CD8-positive, alpha-beta memory T cell (primary cell): Measurements from ENCODE around the gene FTSJ3. TPM values are rescaled to one million over a fixed set of nuclear protein-coding genes. Genes with fewer than 3 reads are reported as not detected.
A peak's percentile ranks its signal among the peaks of the same experiment; 100 is the strongest.
"Not testable (repeated sequence)": the region's sequence is repeated elsewhere in the genome, so short reads cannot be mapped to it uniquely, and the experiment has no call there.

ENCODE experiments used
- CTCF ChIA-PET: fragments of 350-600 bp; sonication (Branson Sonifier 250); formaldehyde crosslinking; loops from one replicate; lab custom pipeline; 2021; ENCODE audit warnings: antibody characterized with exemption; lab: Charles Lee
- POLR2A ChIA-PET: fragments of 350-600 bp; sonication (Branson Sonifier 250); formaldehyde crosslinking; loops from one replicate; lab custom pipeline; 2021; ENCODE audit warnings: antibody characterized with exemption; lab: Charles Lee
- DNase-seq, 5 donors: peaks; one replicate each; pipeline versions ENCODE4 v3.0.0 to v3.0.0-alpha.2; 2020 to 2022; ENCODE audit warnings: mixed read lengths in 1 of 5
- H3K27ac ChIP-seq: one replicate; pipeline ENCODE4 v1.7.0; 2013; ENCODE audit warnings: low read depth, mild to moderate bottlenecking, low read length, moderate library complexity
- H3K27me3 ChIP-seq: 2 replicates; pipeline ENCODE4 v1.7.0; 2013; ENCODE audit warnings: low read length, mild to moderate bottlenecking; ENCODE audit not compliant: insufficient read depth, poor library complexity, severe bottlenecking
- H3K36me3 ChIP-seq: 2 replicates; pipeline ENCODE4 v1.7.0; 2013; ENCODE audit warnings: mild to moderate bottlenecking, low read length, moderate library complexity; ENCODE audit not compliant: insufficient read depth
- H3K4me1 ChIP-seq: 2 replicates; pipeline ENCODE4 v1.7.0; 2013; ENCODE audit warnings: mild to moderate bottlenecking, low read length, moderate library complexity; ENCODE audit not compliant: insufficient read depth
- H3K4me3 ChIP-seq: 2 replicates; pipeline ENCODE4 v1.7.0; 2013; ENCODE audit warnings: mild to moderate bottlenecking, low read length
- H3K9me3 ChIP-seq: 2 replicates; pipeline ENCODE4 v1.7.0; 2013; ENCODE audit warnings: mild to moderate bottlenecking, low read length
- H3K27ac Mint-ChIP-seq, 8 donors: one replicate each; pipeline ENCODE4 v1.8.0; 2020 to 2021; ENCODE audit warnings: mixed read lengths in 8 of 8, mild to moderate bottlenecking in 6 of 8, inconsistent platforms in 3 of 8, moderate library complexity in 3 of 8
- H3K27me3 Mint-ChIP-seq, 2 donors: one replicate each; pipeline ENCODE4 v1.8.0; 2020 to 2021; ENCODE audit warnings: mixed read lengths in 2 of 2, mild to moderate bottlenecking in 1 of 2, moderate library complexity in 1 of 2
- H3K36me3 Mint-ChIP-seq, 3 donors: one replicate each; pipeline ENCODE4 v1.8.0; 2020 to 2021; ENCODE audit warnings: mixed read lengths in 3 of 3, inconsistent platforms in 1 of 3, mild to moderate bottlenecking in 1 of 3
- H3K4me1 Mint-ChIP-seq, 3 donors: one replicate each; pipeline ENCODE4 v1.8.0; 2020 to 2021; ENCODE audit warnings: mixed read lengths in 3 of 3, inconsistent platforms in 1 of 3, mild to moderate bottlenecking in 1 of 3
- H3K4me3 Mint-ChIP-seq, 7 donors: one replicate each; pipeline ENCODE4 v1.8.0; 2020 to 2021; ENCODE audit warnings: mixed read lengths in 7 of 7, mild to moderate bottlenecking in 6 of 7, moderate library complexity in 4 of 7, inconsistent platforms in 2 of 7
- H3K9me3 Mint-ChIP-seq, 5 donors: one replicate each; pipeline ENCODE4 v1.8.0; 2020 to 2022; ENCODE audit warnings: mixed read lengths in 5 of 5, mild to moderate bottlenecking in 3 of 5, moderate library complexity in 2 of 5, inconsistent platforms in 1 of 5
- polyA plus RNA-seq: library from polyadenylated mRNA; unstranded; fragments of 300-500 nt; fragmentation: Illumina TruSeq; gene quantifications from one replicate; pipeline ENCODE4 v1.2.3, GENCODE V29; 2021
- total RNA-seq, 2 experiments: library from RNA; stranded (reverse); gene quantifications; one replicate each; pipeline ENCODE4 v1.2.3, GENCODE V29; 2021

Gene FTSJ3
- total and polyA plus RNA-seq, 3 experiments from 2014 or later: 34.8 to 102 (median 98.1) TPM

- Mint-ChIP-seq H3K27ac (peak overlapping the region in 7 of 8 donors; percentile 5 to 90 (median 67)), H3K4me3 (peak overlapping the region; percentile 37 to 84 (median 61)), H3K4me1 (peaks cover 18 to 23% (median 21%) of the 10 kb centered on the region in 3 donors), H3K9me3 (no peaks in the 10 kb centered on the region), H3K36me3 (peaks cover 0 to 2% (median 0%) of the 10 kb centered on the region in 3 donors), H3K27me3 (peaks cover 0 to 2% of the 10 kb centered on the region in 2 donors)
- peaks cover 18% of the 10 kb centered on the region for H3K4me1 ChIP-seq
- H3K27me3 ChIP-seq: no peaks in the 10 kb centered on the region
- POLR2A ChIA-PET: interaction anchor here (0.6 to 1.0 kb wide), 2 partner anchors 298 to 365 kb away, joined by 3 read pairs; no protein-coding TSS in a partner anchor
- no peak overlapping the region for H3K27ac ChIP-seq
- no peaks in the 10 kb centered on the region for H3K36me3 ChIP-seq
- no peaks in the 10 kb centered on the region for H3K9me3 ChIP-seq
- no peak for DNase-seq
- CTCF ChIA-PET: interaction anchor here (1.1 to 3.6 kb wide), 6 partner anchors 9 to 195 kb away, joined by 3 to 37 read pairs (median 10); partner anchors contain the start of genes CCDC47, FTSJ3 and PSMC5
- no peak overlapping the region for H3K4me3 ChIP-seq
These were observed 20.2 kb upstream of the FTSJ3 start for GRCh38 chr17:63847525-63848249.

- peaks cover 0 to 12% (median 0%) of the 10 kb centered on the region in 3 donors for H3K36me3 Mint-ChIP-seq
- Histone ChIP-seq H3K4me3 (no peak overlapping the region), H3K4me1 (peaks cover 29% of the 10 kb centered on the region), H3K27ac (no peak overlapping the region), H3K27me3 (no peaks in the 10 kb centered on the region), H3K9me3 (no peaks in the 10 kb centered on the region), H3K36me3 (no peaks in the 10 kb centered on the region)
- H3K27me3 Mint-ChIP-seq: peaks cover 0 to 2% of the 10 kb centered on the region in 2 donors
- peak overlapping the region in 1 of 7 donors; percentile 89 for H3K4me3 Mint-ChIP-seq
- no peaks in the 10 kb centered on the region for H3K9me3 Mint-ChIP-seq
- DNase-seq: no peak
- peaks cover 29 to 40% (median 36%) of the 10 kb centered on the region in 3 donors for H3K4me1 Mint-ChIP-seq
- ChIA-PET CTCF (no interaction called here), POLR2A (no interaction called here)
- peak overlapping the region in 1 of 8 donors; percentile 97 for H3K27ac Mint-ChIP-seq
These were observed 18.0 kb upstream of the FTSJ3 start for GRCh38 chr17:63845509-63845908.

GRCh38 chr17:63843910-63844677 is 16.6 kb upstream of the FTSJ3 start:
- Histone ChIP-seq H3K27ac (peak overlapping the region; percentile 71), H3K4me3 (peak overlapping the region; percentile 83), H3K9me3 (no peaks in the 10 kb centered on the region), H3K27me3 (no peaks in the 10 kb centered on the region), H3K36me3 (no peaks in the 10 kb centered on the region), H3K4me1 (peaks cover 41% of the 10 kb centered on the region)
- peak overlapping the region; percentile 85 to 97 (median 90) for H3K27ac Mint-ChIP-seq
- H3K9me3 Mint-ChIP-seq: no peaks in the 10 kb centered on the region
- peak overlapping the region; percentile 85 to 95 (median 88) for H3K4me3 Mint-ChIP-seq
- CTCF ChIA-PET: interaction anchor here (0.9 to 6.8 kb wide), 3 partner anchors 9 to 176 kb away, joined by 4 to 48 read pairs (median 8); partner anchors contain the start of genes FTSJ3, ICAM2 and PSMC5
- peaks cover 36 to 45% (median 44%) of the 10 kb centered on the region in 3 donors for H3K4me1 Mint-ChIP-seq
- H3K36me3 Mint-ChIP-seq: peaks cover 0 to 14% (median 0%) of the 10 kb centered on the region in 3 donors
- no peak for DNase-seq
- POLR2A ChIA-PET: interaction anchor here (0.6 to 6.9 kb wide), 10 partner anchors 15 to 664 kb away, joined by 3 to 73 read pairs (median 6); partner anchors contain the start of genes CCDC47, DDX42, FTSJ3 and LIMD2
- H3K27me3 Mint-ChIP-seq: no peaks in the 10 kb centered on the region

- CTCF ChIA-PET: interaction anchor here (0.9 to 6.8 kb wide), 3 partner anchors 8 to 177 kb away, joined by 4 to 48 read pairs (median 8); partner anchors contain the start of genes FTSJ3, ICAM2 and PSMC5
- H3K4me3 ChIP-seq: peak overlapping the region; percentile 83
- H3K27me3 Mint-ChIP-seq, H3K9me3 Mint-ChIP-seq, H3K9me3 ChIP-seq, H3K36me3 ChIP-seq, H3K27me3 ChIP-seq: not testable (repeated sequence)
- peak overlapping the region; percentile 71 for H3K27ac ChIP-seq
- peak in 3 of 5 donors; percentile 23 to 40 (median 32) for DNase-seq
- H3K4me1 Mint-ChIP-seq: peaks cover 37 to 47% (median 46%) of the 10 kb centered on the region in 3 donors
- peak overlapping the region; percentile 85 to 95 (median 88) for H3K4me3 Mint-ChIP-seq
- peak overlapping the region; percentile 85 to 97 (median 90) for H3K27ac Mint-ChIP-seq
- H3K4me1 ChIP-seq: peaks cover 43% of the 10 kb centered on the region
- H3K36me3 Mint-ChIP-seq: peaks cover 0 to 14% (median 0%) of the 10 kb centered on the region in 3 donors
- POLR2A ChIA-PET: interaction anchor here (0.6 to 6.9 kb wide), 13 partner anchors 14 to 664 kb away, joined by 3 to 73 read pairs (median 6); partner anchors contain the start of genes CCDC47, DDX42, FTSJ3 and LIMD2
These were observed 16.0 kb upstream of the FTSJ3 start for GRCh38 chr17:63843387-63843888.

GRCh38 chr17:63842540-63843386 is 15.3 kb upstream of the FTSJ3 start, which contains the start of gene SMARCD2:
SMARCD2 (minus strand) TSS chr17:63842685; CDS start chr17:63842674, 11 bp downstream.
- Mint-ChIP-seq H3K4me1 (peaks cover 36 to 47% (median 47%) of the 10 kb centered on the region in 3 donors), H3K9me3 (no peaks in the 10 kb centered on the region), H3K4me3 (peak within 1 kb of the TSS; percentile 91 to 97 (median 94)), H3K36me3 (peaks cover 0 to 14% (median 0%) of the 10 kb centered on the region in 3 donors), H3K27me3 (no peaks in the 10 kb centered on the region), H3K27ac (peak within 1 kb of the TSS; percentile 85 to 97 (median 94))
- peak within 1 kb of the TSS; percentile 83 for H3K4me3 ChIP-seq
- CTCF ChIA-PET: interaction anchor here (0.9 to 6.8 kb wide), 3 partner anchors 8 to 178 kb away, joined by 4 to 48 read pairs (median 8); partner anchors contain the start of genes FTSJ3, ICAM2 and PSMC5
- no peaks in the 10 kb centered on the region for H3K36me3 ChIP-seq
- no peaks in the 10 kb centered on the region for H3K9me3 ChIP-seq
- peaks cover 44% of the 10 kb centered on the region for H3K4me1 ChIP-seq
- POLR2A ChIA-PET: interaction anchor here (0.6 to 6.9 kb wide), 12 partner anchors 13 to 665 kb away, joined by 3 to 73 read pairs (median 6); partner anchors contain the start of genes CCDC47, DDX42, FTSJ3 and MAP3K3
- DNase-seq: peak; percentile 97 to 100 (median 98)
- H3K27me3 ChIP-seq: no peaks in the 10 kb centered on the region
- H3K27ac ChIP-seq: peak within 1 kb of the TSS; percentile 88

- H3K4me1 Mint-ChIP-seq: peaks cover 34 to 47% (median 46%) of the 10 kb centered on the region in 3 donors
- H3K27me3 Mint-ChIP-seq: no peaks in the 10 kb centered on the region
- H3K36me3 Mint-ChIP-seq: peaks cover 0 to 15% (median 0%) of the 10 kb centered on the region in 3 donors
- no peaks in the 10 kb centered on the region for H3K27me3 ChIP-seq
- CTCF ChIA-PET: interaction anchor here (1.4 to 6.8 kb wide), 2 partner anchors 9 to 14 kb away, joined by 5 to 48 read pairs; partner anchors contain the start of genes FTSJ3 and PSMC5
- H3K36me3 ChIP-seq: no peaks in the 10 kb centered on the region
- POLR2A ChIA-PET: interaction anchor here (0.9 to 6.9 kb wide), 3 partner anchors 13 to 147 kb away, joined by 4 to 73 read pairs (median 4); partner anchors contain the start of genes CCDC47, DDX42, FTSJ3 and PSMC5
- no peaks in the 10 kb centered on the region for H3K9me3 ChIP-seq
- peak in 1 of 5 donors; percentile 59 for DNase-seq
- peaks cover 44% of the 10 kb centered on the region for H3K4me1 ChIP-seq
- peak overlapping the region; percentile 91 to 97 (median 94) for H3K4me3 Mint-ChIP-seq
- no peaks in the 10 kb centered on the region for H3K9me3 Mint-ChIP-seq
- peak overlapping the region; percentile 69 for H3K4me3 ChIP-seq
- peak overlapping the region; percentile 84 to 97 (median 94) for H3K27ac Mint-ChIP-seq
- peak overlapping the region; percentile 88 for H3K27ac ChIP-seq
These were observed 14.7 kb upstream of the FTSJ3 start for GRCh38 chr17:63842173-63842539.
